ENCODE data around the gene HMGCS2.
"Not testable (repeated sequence)": the region's sequence is repeated elsewhere in the genome, so short reads cannot be mapped to it uniquely, and the experiment has no call there.

HMGCS2 gene

GRCh38 chr1:119786473-119787050 lies 17.9 kb upstream of the HMGCS2 start:
- not testable (repeated sequence) for DNase-seq

DNA sequence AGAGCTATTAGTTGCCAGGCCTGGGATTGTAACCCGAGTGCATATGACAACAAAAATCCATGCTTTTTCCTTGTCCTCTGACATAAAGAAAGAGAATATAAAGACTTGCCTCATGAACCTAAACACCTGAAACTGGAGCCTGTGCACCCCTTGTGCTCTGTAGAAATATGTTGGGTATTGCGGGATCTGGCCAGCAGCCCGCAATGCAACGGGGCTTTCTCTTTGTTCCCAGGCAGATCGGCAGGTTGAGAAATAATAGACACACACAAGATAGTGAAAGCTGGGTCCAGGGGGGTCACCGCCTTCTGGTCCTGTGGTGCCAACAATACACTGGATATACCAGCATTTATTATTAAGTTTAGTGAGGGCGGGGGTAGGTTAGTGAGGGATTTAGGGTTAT lies 17.3 kb upstream of the HMGCS2 start:
- DNase-seq = not testable (repeated sequence)

DNA sequence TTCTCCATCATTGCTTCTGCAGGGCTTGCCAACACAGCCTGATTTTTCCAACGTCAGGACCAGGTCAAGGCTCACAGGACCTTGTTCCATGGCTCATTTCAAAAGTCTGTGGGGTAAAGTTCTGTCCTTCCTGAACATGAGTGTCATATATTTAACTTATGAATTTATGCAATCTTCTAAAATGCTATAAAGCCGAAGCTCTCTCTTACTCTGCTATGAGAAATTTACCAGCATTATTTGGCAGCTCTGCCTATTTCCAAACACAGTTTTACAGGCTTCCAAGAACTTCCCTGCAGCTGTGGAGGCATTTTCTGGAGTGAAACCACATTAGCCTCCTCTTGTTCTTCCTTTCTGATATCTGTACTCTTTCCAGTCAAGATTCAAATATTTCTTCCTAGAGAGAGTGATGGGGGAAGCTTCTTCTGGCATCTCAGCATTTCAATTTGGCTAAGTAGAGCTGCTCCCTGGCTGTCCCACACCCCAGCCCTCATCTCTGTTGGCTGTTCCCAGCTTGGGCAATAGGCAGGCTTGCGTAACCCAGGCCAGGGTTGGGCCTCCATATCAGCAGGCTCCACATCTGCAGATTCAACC lies 15.6 kb upstream of the HMGCS2 start:
- DNase-seq = no peak

DNA sequence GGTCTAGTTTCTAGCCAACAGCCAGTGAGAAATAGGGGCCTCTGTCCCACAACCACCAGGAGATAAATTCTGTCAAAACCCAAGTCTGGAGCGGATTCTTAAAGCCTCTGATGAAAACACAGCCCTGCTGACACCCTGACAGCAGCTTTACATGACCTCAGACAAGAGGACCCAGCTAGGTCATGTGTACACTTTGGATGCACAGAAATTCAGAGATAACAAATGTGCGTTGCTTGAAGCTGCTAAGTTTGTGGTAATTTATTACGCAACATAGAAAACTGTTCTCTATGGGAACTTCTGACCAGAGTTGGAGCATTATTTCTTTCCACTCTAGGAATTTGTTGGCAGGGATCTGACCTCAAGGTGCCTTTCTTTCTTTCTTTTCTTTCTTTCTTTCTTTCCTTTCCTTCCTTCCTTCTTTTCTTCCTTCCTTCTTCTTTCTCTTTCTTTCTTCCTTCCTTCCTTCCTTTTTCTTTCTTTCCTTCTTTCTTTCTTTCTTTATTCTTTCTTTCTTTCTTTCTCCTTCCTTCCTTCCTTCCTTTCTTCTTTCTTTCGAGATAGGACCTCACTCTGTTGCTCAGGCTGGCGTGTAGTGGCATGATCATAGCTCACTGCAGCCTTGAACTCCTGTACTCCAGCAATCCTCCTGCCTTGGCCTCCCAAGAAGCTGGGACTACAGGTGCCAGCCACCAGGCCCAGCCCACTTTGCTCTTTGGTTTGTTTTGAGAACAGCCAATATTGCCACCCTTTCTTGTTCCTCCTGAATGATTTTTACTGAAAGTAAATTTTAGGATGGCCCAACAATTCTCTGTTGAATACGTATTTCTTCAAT lies 14.9 kb upstream of the HMGCS2 start:
- DNase-seq = no peak

GRCh38 chr1:119782631-119783325 lies 14.1 kb upstream of the HMGCS2 start:
- DNase-seq = no peak

- no peak for DNase-seq
These were observed 12.9 kb upstream of the HMGCS2 start for GRCh38 chr1:119781434-119782210.

- DNase-seq = no peak
These were observed 11.2 kb upstream of the HMGCS2 start for GRCh38 chr1:119779869-119780356.

- DNase-seq = no peak
These were observed 10.3 kb upstream of the HMGCS2 start for GRCh38 chr1:119778886-119779560.

- DNase-seq = no peak
These were observed 9.7 kb upstream of the HMGCS2 start for GRCh38 chr1:119778359-119778758.

GRCh38 chr1:119774746-119775490 lies 6.2 kb upstream of the HMGCS2 start:
- DNase-seq = no peak

- DNase-seq = no peak
These were observed 5.1 kb upstream of the HMGCS2 start for GRCh38 chr1:119773711-119774241.

- DNase-seq = no peak
These were observed 3.6 kb upstream of the HMGCS2 start for GRCh38 chr1:119772298-119772697.

DNA sequence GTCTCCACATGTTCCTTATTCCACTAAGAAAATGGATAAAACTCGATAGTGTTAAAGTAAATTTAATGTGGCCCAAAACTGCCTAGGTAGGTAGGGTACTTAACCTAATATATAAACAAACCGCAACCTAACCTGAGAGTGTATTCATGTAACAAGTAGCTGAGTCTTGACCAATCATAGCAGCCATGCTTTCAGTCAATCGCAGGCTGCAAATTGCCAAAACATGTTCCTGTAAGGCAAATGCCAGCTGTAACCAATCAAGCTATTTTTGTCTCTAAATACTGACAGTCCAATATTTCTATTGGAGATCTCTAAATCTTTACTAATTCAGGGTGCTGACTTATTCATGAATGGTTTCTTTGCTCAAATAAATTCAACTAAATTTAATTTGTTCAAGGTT lies 3.1 kb upstream of the HMGCS2 start:
- DNase-seq = no peak

GRCh38 chr1:119771016-119771415 lies 2.3 kb upstream of the HMGCS2 start:
- no peak for DNase-seq

DNA sequence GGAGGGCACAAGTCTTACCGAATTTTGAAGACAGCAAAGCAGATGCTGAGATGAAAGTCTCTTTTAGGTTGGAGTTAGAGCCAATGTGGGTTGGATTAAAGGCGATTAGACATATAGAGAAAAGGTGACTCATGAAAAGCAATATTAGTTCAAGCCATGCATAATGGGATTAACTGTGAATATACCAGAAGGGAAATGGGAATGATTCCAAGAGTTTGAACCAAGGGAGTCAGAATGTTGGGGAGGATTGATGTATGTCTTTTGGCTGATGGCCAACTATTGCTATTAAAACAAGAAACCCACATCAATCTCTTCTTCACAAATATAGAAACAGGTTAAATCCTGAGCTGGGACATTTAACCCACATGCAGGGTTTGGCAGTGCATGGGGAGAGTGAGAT lies 1.2 kb downstream of the HMGCS2 start:
- DNase-seq = no peak

- DNase-seq = no peak
These were observed 2.3 kb downstream of the HMGCS2 start for GRCh38 chr1:119766374-119766794.

DNA sequence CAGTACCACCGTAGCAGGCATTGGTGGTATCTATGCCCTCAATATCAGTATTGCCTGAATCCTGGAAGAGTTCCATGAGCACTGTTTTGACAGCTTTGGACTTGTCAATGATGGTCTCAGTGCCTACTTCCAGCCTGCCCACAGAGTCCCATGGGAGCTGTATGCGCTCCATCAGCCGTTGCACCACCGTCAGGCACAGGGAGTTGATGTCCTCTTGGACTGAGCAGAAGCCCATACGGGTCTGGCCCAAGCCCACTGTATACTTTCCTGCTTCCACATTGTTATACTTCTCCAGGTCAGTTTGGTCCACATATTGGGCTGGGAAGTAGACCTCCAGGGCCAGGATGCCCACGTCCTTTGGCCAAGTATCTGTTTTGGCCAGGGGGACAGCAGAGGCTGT lies 4.5 kb downstream of the HMGCS2 start:
- DNase-seq = no peak

GRCh38 chr1:119762953-119763352 lies 5.8 kb downstream of the HMGCS2 start:
- no peak for DNase-seq

GRCh38 chr1:119762409-119762808 lies 6.3 kb downstream of the HMGCS2 start:
- DNase-seq = no peak

DNA sequence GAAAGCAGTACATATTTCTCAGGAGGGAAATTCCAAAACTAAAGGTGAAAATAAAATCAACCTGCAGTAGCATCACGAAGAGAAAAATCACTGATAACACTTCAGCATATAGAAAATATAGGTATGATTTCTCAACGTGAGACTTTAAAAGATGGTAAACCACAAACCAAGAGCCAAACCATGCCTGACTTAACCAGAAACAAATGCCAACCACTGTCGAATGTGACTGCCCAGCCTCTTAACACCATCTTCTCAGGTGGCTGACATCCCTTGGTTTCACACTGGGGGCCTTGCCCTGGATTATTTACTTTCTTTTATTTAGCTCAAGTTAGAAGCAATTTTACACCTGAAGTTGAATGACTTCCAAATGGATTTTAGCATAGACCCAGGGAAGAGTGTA lies 10.1 kb downstream of the HMGCS2 start:
- DNase-seq = no peak

DNA sequence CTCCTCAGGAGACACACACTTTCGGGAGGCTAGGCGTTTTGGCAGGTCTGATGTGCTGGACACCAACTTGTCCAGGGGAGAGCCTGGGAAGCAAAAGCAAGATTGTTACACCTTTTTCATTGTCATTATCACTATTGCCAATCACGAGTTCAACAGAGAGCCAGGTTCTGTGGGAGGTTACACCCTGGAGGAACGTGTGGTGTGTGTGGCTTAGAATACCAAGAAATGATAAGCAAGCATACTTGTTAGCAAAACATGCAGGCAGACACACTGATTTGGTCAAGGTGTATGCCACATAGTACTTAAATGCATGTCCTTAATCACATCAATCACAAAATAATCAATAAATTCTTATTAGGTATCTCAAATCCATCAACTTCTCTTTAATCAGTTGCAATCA lies 16.1 kb downstream of the HMGCS2 start:
- DNase-seq = no peak

Data from CD4-positive, alpha-beta T cell treated with Interleukin-21 for 1 hour (primary cell).